ENCODE results near the gene POTED. TPM values are rescaled to one million over a fixed set of nuclear protein-coding genes. Genes with fewer than 3 reads are reported as not detected.
"Not testable (repeated sequence)": the region's sequence is repeated elsewhere in the genome, so short reads cannot be mapped to it uniquely, and the experiment has no call there.

POTED gene
- polyA plus RNA-seq (ENCODE audit: insufficient read length in 4 of 4): not detected

- not testable (repeated sequence) for DNase-seq (ENCODE audit: low read depth in 4 of 4, low spot score in 3 of 4)
Measured at GRCh38 chr21:13609477-13609876, at the start of gene POTED. Gene POTED, plus strand, starts transcription at chr21:13609777. Its CDS starts 452 bp downstream, at chr21:13610229.

- not testable (repeated sequence) for DNase-seq (ENCODE audit: low read depth in 4 of 4, low spot score in 3 of 4)
Measured at GRCh38 chr21:13650101-13650500, 40.5 kb downstream of the POTED start.

- not testable (repeated sequence) for DNase-seq (ENCODE audit: low read depth in 4 of 4, low spot score in 3 of 4)
Measured at GRCh38 chr21:13651746-13652145, 42.2 kb downstream of the POTED start.
